SK-N-SH (cell line): ENCODE data around the gene OR51A4. TPM values are rescaled to one million over a fixed set of nuclear protein-coding genes. Genes with fewer than 3 reads are reported as not detected.

Experiments used
- CTCF ChIA-PET: fragments of 300-600, 350-600 bp; formaldehyde crosslinking; extraction: SDS; loops from one replicate; lab custom pipeline; 2021; lab: Yijun Ruan, JAX
- POLR2A ChIA-PET: fragments of 350-600 bp; sonication (Branson Sonifier 250); formaldehyde crosslinking; extraction: SDS; loops from one replicate; lab custom pipeline; 2020; ENCODE audit warnings: antibody characterized with exemption, inconsistent platforms; lab: Yijun Ruan, JAX
- DNase-seq: peaks from one replicate; pipeline ENCODE4 v3.0.0; 2012
- H2AFZ ChIP-seq: fragments of 200-600 bp; sonication (generic); 2 replicates; pipeline ENCODE4 v1.8.1; 2016; ENCODE audit warnings: antibody characterized with exemption, mild to moderate bottlenecking, low read depth
- H3F3A ChIP-seq: fragments of 200-600 bp; sonication (generic); replicated peaks from 2 replicates; pipeline ENCODE3; 2016; ENCODE audit warnings: antibody characterized with exemption, mild to moderate bottlenecking; ENCODE audit not compliant: insufficient read depth
- H3K27ac ChIP-seq, 2 experiments: fragments of 200-500 bp in 1 of 2; fragments of 200-600 bp in 1 of 2; sonication (Bioruptor generic) in 1 of 2; sonication (generic), shearing (Covaris generic) in 1 of 2; 2 replicates each; pipeline versions ENCODE4 v1.5.1 to v1.6.1; 2014 to 2016; ENCODE audit warnings: low read depth in 2 of 2, inconsistent platforms in 1 of 2, low read length in 1 of 2, mild to moderate bottlenecking in 1 of 2, mixed read lengths in 1 of 2
- H3K27me3 ChIP-seq: fragments of 200-600 bp; sonication (generic), shearing (Covaris generic); 2 replicates; pipeline ENCODE4 v1.6.1; 2016; ENCODE audit warnings: mixed run types; ENCODE audit not compliant: insufficient read depth
- H3K36me3 ChIP-seq, 2 experiments: fragments of 200-500 bp in 1 of 2; fragments of 200-600 bp in 1 of 2; sonication (Bioruptor generic) in 1 of 2; sonication (generic) in 1 of 2; replicated peaks in 1 of 2; 2 replicates each; pipeline versions ENCODE3 to v1.5.1; 2014 to 2016; ENCODE audit warnings: low read length in 1 of 2, mild to moderate bottlenecking in 1 of 2; ENCODE audit not compliant: insufficient read depth in 2 of 2, control insufficient read depth in 1 of 2
- H3K4me1 ChIP-seq, 2 experiments: fragments of 200-500 bp in 1 of 2; fragments of 200-600 bp in 1 of 2; sonication (Bioruptor generic) in 1 of 2; sonication (generic), shearing (Covaris generic) in 1 of 2; 2 replicates each; pipeline versions ENCODE4 v1.5.1 to v1.6.1; 2014 to 2016; ENCODE audit warnings: low read depth in 1 of 2, low read length in 1 of 2, mixed run types in 1 of 2; ENCODE audit not compliant: insufficient read depth in 2 of 2, control insufficient read depth in 1 of 2
- H3K4me2 ChIP-seq: fragments of 200-600 bp; sonication (generic), shearing (Covaris generic); 2 replicates; pipeline ENCODE4 v1.6.1; 2017; ENCODE audit warnings: mixed run types
- H3K4me3 ChIP-seq, 2 experiments: fragments of 200-500 bp in 1 of 2; fragments of 200-600 bp in 1 of 2; sonication (Bioruptor generic) in 1 of 2; sonication (generic), shearing (Covaris generic) in 1 of 2; 2 replicates each; pipeline versions ENCODE4 v1.5.1 to v1.8.1; 2014 to 2016; ENCODE audit warnings: low read depth in 2 of 2, inconsistent platforms in 1 of 2, low read length in 1 of 2, mild to moderate bottlenecking in 1 of 2, mixed read lengths in 1 of 2, moderate library complexity in 1 of 2
- H3K79me2 ChIP-seq: fragments of 200-600 bp; sonication (generic); 2 replicates; pipeline ENCODE4 v1.8.1; 2017; ENCODE audit warnings: mild to moderate bottlenecking; ENCODE audit not compliant: insufficient read depth
- H3K9ac ChIP-seq: fragments of 200-600 bp; sonication (generic); 2 replicates; pipeline ENCODE4 v1.6.1; 2017; ENCODE audit warnings: mixed run types
- H3K9me2 ChIP-seq: fragments of 200-600 bp; sonication (generic); 2 replicates; pipeline ENCODE4 v1.6.1; 2017; ENCODE audit warnings: mixed run types
- H3K9me3 ChIP-seq: fragments of 200-600 bp; sonication (generic); 2 replicates; pipeline ENCODE4 v1.6.1; 2017; ENCODE audit warnings: mixed run types, mild to moderate bottlenecking, moderate library complexity
- H4K20me1 ChIP-seq: fragments of 200-600 bp; sonication (generic); 2 replicates; pipeline ENCODE4 v1.6.1; 2017; ENCODE audit warnings: mild to moderate bottlenecking, mixed run types; ENCODE audit not compliant: insufficient read depth
- EZH2phosphoT487 ChIP-seq: fragments of 200-600 bp; sonication (generic); IDR thresholded peaks from 2 replicates; pipeline ENCODE4 v1.6.1; 2017; ENCODE audit warnings: low read depth, mixed run types, mild to moderate bottlenecking, antibody characterized with exemption, moderate library complexity, borderline replicate concordance
- FOSL2 ChIP-seq: IDR thresholded peaks from 2 replicates; pipeline ENCODE4 v1.4.0; 2012; ENCODE audit warnings: low read depth, mild to moderate bottlenecking, moderate library complexity, borderline replicate concordance
- GATA2 ChIP-seq: sonication (generic); formaldehyde crosslinking; IDR thresholded peaks from 2 replicates; pipeline ENCODE4 v1.5.0; 2020; ENCODE audit warnings: mild to moderate bottlenecking, missing genetic modification reagents
- IRF3 ChIP-seq: fragments of 150-350 bp; IDR thresholded peaks from 2 replicates; pipeline ENCODE4 v1.6.1; 2016; ENCODE audit warnings: mild to moderate bottlenecking, low read depth, low read length
- MAX ChIP-seq: IDR thresholded peaks from 2 replicates; pipeline ENCODE4 v1.4.0; 2012; ENCODE audit warnings: low read depth
- MEF2A ChIP-seq: IDR thresholded peaks from 2 replicates; pipeline ENCODE4 v1.4.0; 2012; ENCODE audit warnings: low read depth, borderline replicate concordance
- NFIC ChIP-seq: IDR thresholded peaks from 2 replicates; pipeline ENCODE4 v1.4.0; 2012; ENCODE audit warnings: borderline replicate concordance
- RAD21 ChIP-seq: IDR thresholded peaks from 2 replicates; pipeline ENCODE4 v1.6.1; 2012; ENCODE audit warnings: mild to moderate bottlenecking, low read length
- RFX5 ChIP-seq: IDR thresholded peaks from 2 replicates; pipeline ENCODE4 v1.6.1; 2012; ENCODE audit warnings: mild to moderate bottlenecking, improper control_type of control experiment, low read length
- SMC3 ChIP-seq: IDR thresholded peaks from 2 replicates; pipeline ENCODE4 v1.6.1; 2012; ENCODE audit warnings: low read depth, low read length, improper control_type of control experiment
- TAF1 ChIP-seq: IDR thresholded peaks from 2 replicates; pipeline ENCODE4 v1.6.1; 2012; ENCODE audit warnings: low read depth, mild to moderate bottlenecking, low read length, moderate library complexity, borderline replicate concordance
- TEAD4 ChIP-seq: IDR thresholded peaks from 2 replicates; pipeline ENCODE4 v1.4.0; 2012; ENCODE audit warnings: mild to moderate bottlenecking, borderline replicate concordance; ENCODE audit not compliant: insufficient read depth
- USF1 ChIP-seq: IDR thresholded peaks from 2 replicates; pipeline ENCODE4 v1.4.0; 2012; ENCODE audit warnings: low read depth, borderline replicate concordance
- WGBS: methylation state at CpG from one replicate; pipeline ENCODE4 v1.1.6; 2017; ENCODE audit warnings: low lambda C conversion rate; 5-methylcytosine and 5-hydroxymethylcytosine counted together
- polyA plus RNA-seq, 3 experiments: library from polyadenylated mRNA; depleted of rRNA; stranded (reverse); fragments of >200 nt; gene quantifications; 2 replicates each; pipeline ENCODE4 v1.2.3, GENCODE V29; 2012
- TF ChIP-seq, protein P1 (sequence below): IDR thresholded peaks from 2 replicates; pipeline ENCODE4 v1.6.1; 2012; ENCODE audit warnings: mild to moderate bottlenecking, low read depth, low read length, moderate library complexity
- TF ChIP-seq, protein P2 (sequence below): fragments of 200-600 bp; sonication (generic); IDR thresholded peaks from 2 replicates; pipeline ENCODE4 v1.6.1; 2017; ENCODE audit warnings: antibody characterized with exemption, mild to moderate bottlenecking, moderate library complexity
- TF ChIP-seq, protein P3 (sequence below): IDR thresholded peaks from 2 replicates; pipeline ENCODE4; 2012

OR51A4 gene
- polyA plus RNA-seq, 1 of the 3 experiments (the other 2 are of a cell fraction), result not detected

DNA sequence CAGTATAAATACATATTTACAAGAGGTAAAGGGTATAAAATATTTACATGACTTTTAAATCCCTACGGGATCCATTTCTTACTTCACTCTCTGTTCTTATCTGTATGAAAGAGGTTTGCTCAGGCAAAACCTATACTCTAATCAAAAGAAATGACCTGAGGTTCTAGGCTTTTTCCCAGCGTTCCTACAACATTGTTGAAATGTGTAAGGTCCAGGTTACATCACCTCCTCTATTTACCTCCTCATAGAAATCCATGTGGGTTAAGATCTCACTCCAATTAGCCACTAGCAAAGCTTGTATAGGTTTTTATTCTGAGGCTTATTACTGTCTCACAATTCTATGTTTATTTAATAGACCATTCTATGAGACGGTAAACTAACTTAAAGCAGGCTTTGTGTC is 35.3 kb upstream of the OR51A4 start:
- no peak overlapping the region for H3K4me3 ChIP-seq
- no peaks in the 10 kb centered on the region for H4K20me1 ChIP-seq
- no peaks in the 10 kb centered on the region for H3F3A ChIP-seq
- no peak overlapping the region for H2AFZ ChIP-seq
- no peak for DNase-seq
- ChIA-PET POLR2A (no interaction called here), CTCF (no interaction called here)
- no peak overlapping the region for H3K27ac ChIP-seq
- H3K27me3 ChIP-seq, result no peaks in the 10 kb centered on the region
- H3K36me3 ChIP-seq, result no peaks in the 10 kb centered on the region
- no peak overlapping the region for H3K9ac ChIP-seq
- H3K79me2 ChIP-seq, result no peaks in the 10 kb centered on the region
- no peak for TF ChIP-seq SMC3
- H3K9me2 ChIP-seq, result no peaks in the 10 kb centered on the region
- 3% methylated on average over 3 of the region's 3 CpGs for WGBS
- H3K9me3 ChIP-seq, result no peaks in the 10 kb centered on the region
- no peaks in the 10 kb centered on the region for H3K4me1 ChIP-seq
- no peak overlapping the region for H3K4me2 ChIP-seq

GRCh38 chr11:4979036-4979435 is 31.6 kb upstream of the OR51A4 start:
- CTCF ChIA-PET, result no interaction called here

More at GRCh38 chr11:4979036-4979435, 31.6 kb upstream of the OR51A4 start:
- WGBS, result 2% methylated on average over 3 of the region's 3 CpGs
- Histone ChIP-seq H3F3A (no peaks in the 10 kb centered on the region), H3K27ac (no peak overlapping the region), H3K79me2 (no peaks in the 10 kb centered on the region), H3K4me1 (no peaks in the 10 kb centered on the region), H3K9ac (no peak overlapping the region), H4K20me1 (no peaks in the 10 kb centered on the region), H3K27me3 (no peaks in the 10 kb centered on the region), H3K4me3 (no peak overlapping the region), H3K9me2 (no peaks in the 10 kb centered on the region), H2AFZ (no peak overlapping the region), H3K9me3 (no peaks in the 10 kb centered on the region), H3K4me2 (no peak overlapping the region), H3K36me3 (no peaks in the 10 kb centered on the region)
- no peak for DNase-seq
- POLR2A ChIA-PET, result no interaction called here
- TF ChIP-seq TAF1 (no peak), GATA2 (CRISPR knock-in tag) (no peak), SMC3 (no peak), EZH2phosphoT487 (no peak), MAX (no peak), MEF2A (no peak), IRF3 (no peak), USF1 (no peak), NFIC (no peak), FOSL2 (no peak), RAD21 (no peak), TEAD4 (no peak), RFX5 (no peak)
- TF ChIP-seq, protein P1, sequence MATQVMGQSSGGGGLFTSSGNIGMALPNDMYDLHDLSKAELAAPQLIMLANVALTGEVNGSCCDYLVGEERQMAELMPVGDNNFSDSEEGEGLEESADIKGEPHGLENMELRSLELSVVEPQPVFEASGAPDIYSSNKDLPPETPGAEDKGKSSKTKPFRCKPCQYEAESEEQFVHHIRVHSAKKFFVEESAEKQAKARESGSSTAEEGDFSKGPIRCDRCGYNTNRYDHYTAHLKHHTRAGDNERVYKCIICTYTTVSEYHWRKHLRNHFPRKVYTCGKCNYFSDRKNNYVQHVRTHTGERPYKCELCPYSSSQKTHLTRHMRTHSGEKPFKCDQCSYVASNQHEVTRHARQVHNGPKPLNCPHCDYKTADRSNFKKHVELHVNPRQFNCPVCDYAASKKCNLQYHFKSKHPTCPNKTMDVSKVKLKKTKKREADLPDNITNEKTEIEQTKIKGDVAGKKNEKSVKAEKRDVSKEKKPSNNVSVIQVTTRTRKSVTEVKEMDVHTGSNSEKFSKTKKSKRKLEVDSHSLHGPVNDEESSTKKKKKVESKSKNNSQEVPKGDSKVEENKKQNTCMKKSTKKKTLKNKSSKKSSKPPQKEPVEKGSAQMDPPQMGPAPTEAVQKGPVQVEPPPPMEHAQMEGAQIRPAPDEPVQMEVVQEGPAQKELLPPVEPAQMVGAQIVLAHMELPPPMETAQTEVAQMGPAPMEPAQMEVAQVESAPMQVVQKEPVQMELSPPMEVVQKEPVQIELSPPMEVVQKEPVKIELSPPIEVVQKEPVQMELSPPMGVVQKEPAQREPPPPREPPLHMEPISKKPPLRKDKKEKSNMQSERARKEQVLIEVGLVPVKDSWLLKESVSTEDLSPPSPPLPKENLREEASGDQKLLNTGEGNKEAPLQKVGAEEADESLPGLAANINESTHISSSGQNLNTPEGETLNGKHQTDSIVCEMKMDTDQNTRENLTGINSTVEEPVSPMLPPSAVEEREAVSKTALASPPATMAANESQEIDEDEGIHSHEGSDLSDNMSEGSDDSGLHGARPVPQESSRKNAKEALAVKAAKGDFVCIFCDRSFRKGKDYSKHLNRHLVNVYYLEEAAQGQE, result no peak
- TF ChIP-seq, protein P2, sequence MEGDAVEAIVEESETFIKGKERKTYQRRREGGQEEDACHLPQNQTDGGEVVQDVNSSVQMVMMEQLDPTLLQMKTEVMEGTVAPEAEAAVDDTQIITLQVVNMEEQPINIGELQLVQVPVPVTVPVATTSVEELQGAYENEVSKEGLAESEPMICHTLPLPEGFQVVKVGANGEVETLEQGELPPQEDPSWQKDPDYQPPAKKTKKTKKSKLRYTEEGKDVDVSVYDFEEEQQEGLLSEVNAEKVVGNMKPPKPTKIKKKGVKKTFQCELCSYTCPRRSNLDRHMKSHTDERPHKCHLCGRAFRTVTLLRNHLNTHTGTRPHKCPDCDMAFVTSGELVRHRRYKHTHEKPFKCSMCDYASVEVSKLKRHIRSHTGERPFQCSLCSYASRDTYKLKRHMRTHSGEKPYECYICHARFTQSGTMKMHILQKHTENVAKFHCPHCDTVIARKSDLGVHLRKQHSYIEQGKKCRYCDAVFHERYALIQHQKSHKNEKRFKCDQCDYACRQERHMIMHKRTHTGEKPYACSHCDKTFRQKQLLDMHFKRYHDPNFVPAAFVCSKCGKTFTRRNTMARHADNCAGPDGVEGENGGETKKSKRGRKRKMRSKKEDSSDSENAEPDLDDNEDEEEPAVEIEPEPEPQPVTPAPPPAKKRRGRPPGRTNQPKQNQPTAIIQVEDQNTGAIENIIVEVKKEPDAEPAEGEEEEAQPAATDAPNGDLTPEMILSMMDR, result no peak
- TF ChIP-seq, protein P3, sequence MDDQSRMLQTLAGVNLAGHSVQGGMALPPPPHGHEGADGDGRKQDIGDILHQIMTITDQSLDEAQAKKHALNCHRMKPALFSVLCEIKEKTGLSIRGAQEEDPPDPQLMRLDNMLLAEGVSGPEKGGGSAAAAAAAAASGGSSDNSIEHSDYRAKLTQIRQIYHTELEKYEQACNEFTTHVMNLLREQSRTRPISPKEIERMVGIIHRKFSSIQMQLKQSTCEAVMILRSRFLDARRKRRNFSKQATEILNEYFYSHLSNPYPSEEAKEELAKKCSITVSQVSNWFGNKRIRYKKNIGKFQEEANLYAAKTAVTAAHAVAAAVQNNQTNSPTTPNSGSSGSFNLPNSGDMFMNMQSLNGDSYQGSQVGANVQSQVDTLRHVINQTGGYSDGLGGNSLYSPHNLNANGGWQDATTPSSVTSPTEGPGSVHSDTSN, result no peak
